CMK (cell line): ENCODE measurements around the gene SPG11.
"Not testable (repeated sequence)": the region's sequence is repeated elsewhere in the genome, so short reads cannot be mapped to it uniquely, and the experiment has no call there.

Experiments
- DNase-seq: peaks from one replicate; pipeline ENCODE4 v3.0.0-alpha.2; 2010; ENCODE audit warnings: low read depth

SPG11 gene

GRCh38 chr15:44554934-44555723, 108.3 kb downstream of the SPG11 start:
- DNase-seq: no peak

- no peak for DNase-seq
These were observed 112.7 kb downstream of the SPG11 start for GRCh38 chr15:44550734-44551133.

DNA sequence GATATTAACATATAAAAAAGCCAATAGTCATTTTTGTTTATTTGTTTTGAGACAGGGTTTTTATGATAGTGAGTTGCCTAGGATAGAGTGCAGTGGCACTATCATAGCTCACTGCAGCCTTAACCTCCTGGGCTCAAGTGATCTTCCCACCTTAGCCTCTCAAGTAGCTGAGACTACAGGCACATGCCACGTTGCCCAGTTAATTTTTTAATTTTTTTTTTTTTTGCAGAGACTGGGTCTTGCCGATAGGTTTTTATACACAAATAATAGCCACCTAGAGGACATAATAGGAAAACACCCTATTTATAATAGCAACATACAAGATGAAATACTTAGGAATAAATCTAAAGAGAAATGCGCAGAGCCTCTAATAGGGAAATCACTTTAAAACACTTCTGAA, 113.2 kb downstream of the SPG11 start:
- DNase-seq: no peak

GRCh38 chr15:44549152-44549551, 114.3 kb downstream of the SPG11 start:
- DNase-seq: not testable (repeated sequence)

GRCh38 chr15:44545913-44546802, 117.3 kb downstream of the SPG11 start:
- no peak for DNase-seq

DNA sequence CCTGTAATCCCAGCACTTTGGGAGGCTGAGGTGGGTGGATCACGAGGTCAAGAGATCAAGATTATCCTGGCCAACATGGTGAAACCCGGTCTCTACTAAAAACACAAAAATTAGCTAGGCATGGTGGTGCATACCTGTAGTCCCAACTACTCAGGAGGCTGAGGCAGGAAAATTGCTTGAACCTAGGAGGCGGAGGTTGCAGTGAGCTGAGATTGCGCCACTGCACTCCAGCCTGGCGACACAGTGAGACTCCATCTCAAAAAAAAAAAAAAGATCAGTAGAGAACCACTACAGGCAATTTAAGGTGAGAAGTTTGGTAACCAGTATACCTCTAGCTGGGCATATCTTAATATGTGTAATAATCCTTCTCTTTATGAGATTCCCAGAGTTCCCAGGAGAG, 118.7 kb downstream of the SPG11 start:
- DNase-seq: not testable (repeated sequence)

- no peak for DNase-seq
These were observed 120.9 kb downstream of the SPG11 start for GRCh38 chr15:44542596-44542995.

DNA sequence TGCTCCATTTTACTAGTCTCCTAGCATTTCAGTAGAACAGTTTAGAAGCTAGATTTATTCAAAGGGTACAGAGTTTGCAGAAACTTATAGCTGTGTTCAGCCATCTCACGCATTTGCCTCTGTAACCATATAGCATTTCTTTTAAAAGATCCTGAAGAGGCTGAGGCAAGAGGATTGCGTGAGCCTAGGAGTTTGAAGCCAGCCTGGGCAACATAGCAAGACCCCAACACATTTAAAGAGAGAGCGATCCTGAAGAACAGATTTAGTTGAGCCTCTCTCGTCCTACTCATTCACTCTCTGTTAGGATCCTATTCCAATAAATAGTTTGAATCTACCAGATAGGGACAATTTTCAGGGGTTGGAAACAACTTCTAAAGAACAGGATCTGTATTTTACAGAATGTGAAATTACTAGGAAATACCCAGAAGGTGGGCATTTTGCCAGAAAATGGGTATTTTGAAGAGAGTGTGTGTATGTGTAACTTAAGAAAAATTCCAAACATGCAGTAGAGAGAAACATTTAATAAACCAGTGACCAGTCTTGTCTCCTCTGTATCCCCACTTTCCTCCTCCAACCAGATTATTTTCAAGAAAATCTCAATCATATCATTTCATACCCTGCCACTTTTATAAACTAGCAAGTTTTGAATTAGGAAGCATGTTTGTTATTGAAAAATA, 122.0 kb downstream of the SPG11 start:
- no peak for DNase-seq

DNA sequence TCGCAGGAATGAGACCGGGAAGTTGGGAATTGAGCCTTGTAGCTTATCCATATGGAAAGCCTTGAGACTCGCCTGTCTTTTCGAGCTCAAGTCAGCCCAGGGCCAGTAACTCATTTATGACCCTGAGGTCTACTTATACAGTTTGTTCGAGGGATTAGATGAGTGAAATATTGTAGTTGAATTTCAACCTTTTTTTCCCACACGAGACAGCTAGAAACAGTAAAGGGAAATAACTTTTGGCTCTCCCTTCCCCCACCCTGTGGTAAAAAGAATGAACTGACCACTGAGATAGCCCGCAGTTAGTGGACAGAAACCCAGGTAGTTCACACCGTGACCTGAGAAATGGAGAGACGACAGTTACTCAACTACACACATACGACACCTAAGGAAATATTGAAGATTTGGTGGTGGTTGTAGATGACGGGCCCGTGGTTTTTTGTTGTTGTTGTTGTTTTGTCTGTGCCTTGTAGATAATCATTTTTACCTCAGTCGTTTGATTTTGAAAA, 125.7 kb downstream of the SPG11 start:
- DNase-seq: no peak

GRCh38 chr15:44536962-44537734, 126.3 kb downstream of the SPG11 start, which contains the start of gene EIF3J:
Gene EIF3J (plus strand): TSS chr15:44537147. CDS start chr15:44537195, 48 bp downstream.
- peak; percentile 24 for DNase-seq

GRCh38 chr15:44536302-44536961, 127.0 kb downstream of the SPG11 start:
- DNase-seq: peak; percentile 76

- no peak for DNase-seq
These were observed 127.8 kb downstream of the SPG11 start for GRCh38 chr15:44535523-44536301.

DNA sequence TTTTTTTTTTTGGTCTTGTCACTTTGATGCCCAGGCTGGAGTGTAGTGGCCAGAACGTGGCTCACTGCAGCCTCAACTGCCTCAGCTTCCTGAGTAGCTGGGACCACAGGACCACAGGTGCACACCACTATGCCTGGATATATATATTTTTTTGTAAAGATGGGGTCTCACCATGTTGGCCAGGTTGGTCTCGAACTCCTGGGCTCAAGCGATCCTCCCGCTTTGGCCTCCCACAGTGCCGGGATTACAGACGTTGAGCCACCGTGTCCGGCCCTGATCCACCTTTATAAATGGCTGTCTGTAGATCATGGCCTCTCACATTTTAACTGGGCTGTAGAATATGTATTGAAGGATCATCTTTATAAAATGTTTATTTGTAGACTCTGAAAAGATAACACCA, 128.4 kb downstream of the SPG11 start:
- DNase-seq: no peak

GRCh38 chr15:44532689-44533088, 130.8 kb downstream of the SPG11 start:
- no peak for DNase-seq

DNA sequence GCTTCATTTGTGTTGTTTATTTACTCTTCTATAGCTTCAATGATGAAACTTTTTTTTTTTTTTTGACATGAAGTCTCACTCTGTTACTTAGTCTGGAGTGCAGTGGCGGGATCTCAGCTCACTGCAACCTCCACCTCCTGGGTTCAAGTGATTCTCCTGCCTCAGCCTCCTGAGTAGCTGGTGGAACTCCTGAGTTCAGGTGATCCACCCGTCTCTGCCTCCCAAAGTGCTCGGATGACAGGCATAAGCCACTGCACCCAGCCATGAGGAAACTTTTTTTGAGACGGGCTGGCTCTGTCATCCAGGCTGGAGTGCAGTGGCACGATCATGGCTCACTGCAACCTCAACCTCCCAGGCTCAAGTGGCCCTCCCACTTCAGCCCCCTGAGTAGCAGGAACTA, 131.2 kb downstream of the SPG11 start:
- not testable (repeated sequence) for DNase-seq

DNA sequence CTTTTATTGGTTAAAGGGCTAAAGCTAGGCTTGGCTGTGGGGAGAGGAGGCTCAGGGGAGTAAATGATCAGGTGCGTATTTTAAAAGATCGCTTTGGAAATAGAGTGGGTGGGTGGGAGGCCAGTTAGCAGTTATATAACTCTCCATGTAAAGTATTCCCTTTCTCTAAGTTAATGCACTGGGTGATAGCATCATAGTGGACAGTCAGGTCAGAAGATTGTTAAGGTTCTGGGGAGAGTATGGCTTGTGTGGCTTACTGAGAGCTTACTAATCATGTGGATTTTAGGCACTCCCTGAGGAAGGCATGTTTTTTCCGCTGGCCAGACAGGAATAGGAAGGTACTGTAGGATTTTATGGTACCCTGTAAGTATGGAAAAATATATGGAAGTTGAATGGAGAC, 132.8 kb downstream of the SPG11 start:
- no peak for DNase-seq

DNA sequence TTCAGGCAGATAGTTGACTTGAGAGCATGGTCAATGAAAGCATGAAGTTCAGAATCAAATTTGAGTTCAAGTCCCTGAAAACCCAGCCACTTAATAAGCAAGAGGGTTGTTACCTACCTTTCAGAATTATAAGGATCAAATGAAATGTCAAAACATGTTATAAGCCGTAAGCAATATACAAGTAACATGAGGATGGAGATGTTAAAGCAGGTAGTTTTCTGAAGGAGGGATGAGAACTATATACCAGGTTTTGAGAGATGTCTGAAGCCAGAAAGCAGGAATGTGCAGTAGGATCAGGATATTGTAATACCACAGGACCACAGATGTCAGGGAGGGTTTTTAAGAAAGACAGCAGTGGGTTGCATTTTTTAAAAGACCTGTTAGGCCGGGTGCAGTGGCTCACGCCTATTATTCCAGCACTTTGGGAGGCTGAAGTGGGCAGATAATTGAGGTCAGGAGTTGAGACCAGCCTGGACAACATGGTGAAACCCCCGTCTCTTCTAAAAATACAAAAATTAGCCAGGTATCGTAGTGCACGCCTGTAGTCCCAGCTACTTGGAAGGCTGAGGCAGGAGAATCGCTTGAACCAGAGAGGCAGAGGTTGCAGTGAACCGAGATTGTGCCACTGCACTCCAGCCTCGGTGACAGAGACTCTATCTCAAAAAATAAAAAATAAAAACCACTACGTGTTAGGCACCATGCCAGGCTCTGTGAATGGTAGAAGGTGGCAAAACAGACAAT, 133.4 kb downstream of the SPG11 start:
- DNase-seq: no peak

- DNase-seq: no peak
These were observed 136.2 kb downstream of the SPG11 start for GRCh38 chr15:44527241-44527640.

DNA sequence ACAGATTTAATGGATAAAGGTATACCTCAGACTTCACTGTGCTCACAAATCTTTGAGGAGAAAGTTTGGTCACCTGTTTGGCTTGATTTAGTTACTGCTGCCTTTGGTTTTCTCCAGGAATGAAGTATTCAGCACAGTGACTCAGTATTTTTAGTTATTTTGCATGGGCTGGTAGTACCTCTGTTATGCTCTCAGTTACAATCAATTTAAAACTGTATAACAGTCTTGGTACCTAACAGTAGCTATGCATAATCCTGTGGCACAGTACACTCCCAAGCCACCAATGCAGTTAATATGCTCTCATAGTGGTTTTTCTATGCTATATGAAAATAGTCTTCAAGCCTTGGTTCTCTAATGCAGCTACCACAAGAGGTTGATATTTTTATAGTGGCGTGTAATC, 138.4 kb downstream of the SPG11 start:
- no peak for DNase-seq
